ENCODE results near the gene R3HDM1. TPM values are rescaled to one million over a fixed set of nuclear protein-coding genes. Genes with fewer than 3 reads are reported as not detected.

R3HDM1 gene
- total and polyA plus RNA-seq, 2 of the 4 experiments (the other 2 are of a cell fraction): 5.9 to 38.1 TPM

DNA sequence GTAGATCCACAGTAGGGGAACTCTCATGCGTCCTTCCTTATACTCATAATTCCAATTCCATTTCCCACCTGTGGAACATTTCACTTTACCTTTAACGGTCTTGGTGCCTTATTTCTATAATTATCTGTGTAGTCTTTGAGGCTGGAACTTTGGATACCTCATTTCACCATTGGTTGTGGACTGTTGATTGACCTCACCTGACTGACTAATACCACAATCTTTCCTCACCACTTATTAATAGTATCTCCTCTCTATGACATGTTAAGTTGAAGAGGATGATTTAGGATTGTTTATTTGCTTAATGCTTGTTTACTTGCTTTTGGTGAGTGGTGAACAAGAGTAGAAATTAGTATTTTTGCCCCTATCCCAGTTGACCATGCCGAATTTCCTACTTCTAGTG is 50.0 kb downstream of the R3HDM1 start:
- H3K79me1 ChIP-seq (ENCODE audit: low read depth in 1 of 2, low read length in 2 of 2): peaks cover 8 to 11% of the 10 kb centered on the region in 2 experiments
- H3K4me3 ChIP-seq (ENCODE audit: insufficient read depth, low read depth, low read length): no peak overlapping the region
- H3K27ac ChIP-seq (ENCODE audit: insufficient read depth, low read length): no peak overlapping the region
- H3K23ac ChIP-seq (ENCODE audit: low read depth, low read length): no peak overlapping the region
- H2BK20ac ChIP-seq (ENCODE audit: low read depth, low read length): no peak overlapping the region
- no peaks in the 10 kb centered on the region for H3K9me3 ChIP-seq (ENCODE audit: control insufficient read depth, insufficient read depth, low read length)
- no peak overlapping the region for H4K8ac ChIP-seq (ENCODE audit: low read depth in 2 of 2, low read length in 2 of 2)
- POLR2A ChIA-PET (ENCODE audit: unreplicated experiment): no interaction called here
- in situ Hi-C loops (cut with MboI; ENCODE audit: low sequenced_read_pairs) (no loop called here), dilution Hi-C loops (cut with HindIII; ENCODE audit: low sequenced_read_pairs, unreplicated experiment) (no loop called here), intact Hi-C loops (cut with micrococcal nuclease) (no loop called here)
- TF ChIP-seq, protein P1, sequence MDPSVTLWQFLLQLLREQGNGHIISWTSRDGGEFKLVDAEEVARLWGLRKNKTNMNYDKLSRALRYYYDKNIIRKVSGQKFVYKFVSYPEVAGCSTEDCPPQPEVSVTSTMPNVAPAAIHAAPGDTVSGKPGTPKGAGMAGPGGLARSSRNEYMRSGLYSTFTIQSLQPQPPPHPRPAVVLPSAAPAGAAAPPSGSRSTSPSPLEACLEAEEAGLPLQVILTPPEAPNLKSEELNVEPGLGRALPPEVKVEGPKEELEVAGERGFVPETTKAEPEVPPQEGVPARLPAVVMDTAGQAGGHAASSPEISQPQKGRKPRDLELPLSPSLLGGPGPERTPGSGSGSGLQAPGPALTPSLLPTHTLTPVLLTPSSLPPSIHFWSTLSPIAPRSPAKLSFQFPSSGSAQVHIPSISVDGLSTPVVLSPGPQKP (IDR thresholded peaks at IDR 0.05; ENCODE audit: borderline replicate concordance, low read depth, low read length): no peak
- no peak for TF ChIP-seq RCOR1 (IDR thresholded peaks at IDR 0.05; ENCODE audit: insufficient replicate concordance, low read length)
- no peak for TF ChIP-seq MXI1 (IDR thresholded peaks at IDR 0.05; ENCODE audit: borderline replicate concordance, low read depth, low read length)
- no peak for TF ChIP-seq RAD21 (IDR thresholded peaks at IDR 0.05; ENCODE audit: low read length)
- no peak overlapping the region for H3K4me2 ChIP-seq (ENCODE audit: low read depth, low read length)
- H3K56ac ChIP-seq (ENCODE audit: extremely low read depth, insufficient read depth, low read length): no peak overlapping the region
- H2BK15ac ChIP-seq (ENCODE audit: low read depth, low read length): no peak overlapping the region
- H2AK5ac ChIP-seq (ENCODE audit: low read depth, low read length): no peak overlapping the region
- H4K20me1 ChIP-seq (ENCODE audit: insufficient read depth, low read length): no peaks in the 10 kb centered on the region; the same call in 1 of the 2 replicates
- DNase-seq (no peak), ATAC-seq (ENCODE audit: low read depth) (no peak)
- H3K9me1 ChIP-seq (ENCODE audit: insufficient read depth, low read length): no peaks in the 10 kb centered on the region
- no peak overlapping the region for H3K9ac ChIP-seq (ENCODE audit: low read depth, low read length)
- no peaks in the 10 kb centered on the region for H3K36me3 ChIP-seq (ENCODE audit: control insufficient read depth, insufficient read depth, low read length)
- no peaks in the 10 kb centered on the region for H3K27me3 ChIP-seq (ENCODE audit: control insufficient read depth, insufficient read depth, low read length)
- H2BK120ac ChIP-seq (ENCODE audit: low read depth, low read length): no peak overlapping the region
- H3K14ac ChIP-seq (replicated peaks; ENCODE audit: low read depth, low read length): no peak overlapping the region
- BruUV-seq (replicated peaks): no TSS peak
- no peak overlapping the region for H2AK9ac ChIP-seq (replicated peaks; ENCODE audit: low read depth, low read length, poor library complexity)
- no peak overlapping the region for H4K5ac ChIP-seq (ENCODE audit: low read depth, low read length)
- no peak overlapping the region for H2BK5ac ChIP-seq (ENCODE audit: low read depth, low read length, poor library complexity, severe bottlenecking)
- H4K91ac ChIP-seq (ENCODE audit: insufficient read depth, low read depth, low read length): no peak overlapping the region
- no CpG with 5 or more reads among the region's 3 CpGs for WGBS, 2 experiments (ENCODE audit: extremely low coverage in 2 of 2, insufficient read length in 1 of 2)
- no peak overlapping the region for H3K18ac ChIP-seq (ENCODE audit: low read depth, low read length)
- H3K4ac ChIP-seq (ENCODE audit: low read depth, low read length): no peak overlapping the region
- peaks cover 3% of the 10 kb centered on the region for H3K4me1 ChIP-seq (ENCODE audit: control insufficient read depth, insufficient read depth, low read length)
- H2AFZ ChIP-seq (replicated peaks; ENCODE audit: low read length, poor library complexity): no peak overlapping the region
- CTCF ChIA-PET: no interaction called here
